ENCODE results near the gene ACAD10. TPM values are rescaled to one million over a fixed set of nuclear protein-coding genes. Genes with fewer than 3 reads are reported as not detected.
A peak's percentile ranks its signal among the peaks of the same experiment; 100 is the strongest.

ACAD10 gene
- total RNA-seq, 1 experiment from 2014 or later, result 36.9 TPM

DNA sequence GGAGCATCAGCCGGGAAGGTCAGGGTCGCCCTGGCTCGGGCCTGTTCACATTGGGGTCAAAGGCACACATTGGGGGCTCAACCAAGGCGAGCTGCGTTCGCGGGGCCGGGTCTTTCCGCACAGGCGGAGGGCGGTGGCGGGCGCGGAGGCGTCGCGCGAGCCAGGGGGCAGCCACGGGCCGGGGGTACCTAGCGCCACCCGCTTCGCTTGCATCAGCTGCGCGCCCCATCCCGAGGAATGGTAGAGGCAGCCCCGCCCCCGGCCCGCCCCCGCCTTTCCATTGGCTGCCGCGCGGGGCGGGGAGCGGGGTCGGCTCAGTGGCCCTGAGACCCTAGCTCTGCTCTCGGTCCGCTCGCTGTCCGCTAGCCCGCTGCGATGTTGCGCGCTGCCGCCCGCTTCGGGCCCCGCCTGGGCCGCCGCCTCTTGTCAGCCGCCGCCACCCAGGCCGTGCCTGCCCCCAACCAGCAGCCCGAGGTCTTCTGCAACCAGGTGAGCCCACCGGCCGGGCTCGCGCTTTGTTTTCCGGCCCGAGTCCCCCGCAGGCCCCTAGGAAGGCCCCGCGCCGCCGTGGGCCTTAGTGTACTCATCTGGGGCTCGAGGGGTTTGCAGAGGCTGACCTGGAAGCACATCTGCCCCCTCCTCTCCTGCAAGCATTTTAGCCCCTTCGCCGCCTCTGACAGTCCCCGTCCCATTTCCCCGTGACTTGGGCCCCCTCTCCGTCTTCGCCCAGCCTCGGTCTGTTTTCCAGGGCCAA, 80.9 kb downstream of the ACAD10 start, which contains the start of gene ALDH2:
Gene ALDH2 (plus strand): TSS at position 326 of the 754 bp plus-strand sequence. CDS start 50 bp downstream, at position 376.
- no peaks in the 10 kb centered on the region for H3K9me3 ChIP-seq (ENCODE audit: low read length)
- peak within 1 kb of the TSS; percentile 100 for H3K4me2 ChIP-seq (ENCODE audit: low read depth, low read length, poor library complexity, severe bottlenecking)
- H2AFZ ChIP-seq (ENCODE audit: low read length), result peak within 1 kb of the TSS; percentile 79
- H3K9ac ChIP-seq (ENCODE audit: low read length), result peak within 1 kb of the TSS; percentile 82
- H3K36me3 ChIP-seq (ENCODE audit: insufficient read depth, low read length), result no peaks in the 10 kb centered on the region
- peak within 1 kb of the TSS; percentile 94 for H3K27ac ChIP-seq (ENCODE audit: low read length)
- peak; percentile 94 for DNase-seq
- peak within 1 kb of the TSS; percentile 98 for H3K4me3 ChIP-seq (ENCODE audit: low read length)
- peaks cover 76% of the 10 kb centered on the region for H3K4me1 ChIP-seq (ENCODE audit: low read length)
- no peaks in the 10 kb centered on the region for H3K27me3 ChIP-seq (ENCODE audit: low read length)
- H4K20me1 ChIP-seq (ENCODE audit: insufficient read depth, low read depth, low read length), result no peaks in the 10 kb centered on the region
- H3K9me2 ChIP-seq (replicated peaks; ENCODE audit: insufficient read depth, low read length), result no peaks in the 10 kb centered on the region
- peaks cover 44% of the 10 kb centered on the region for H3K79me2 ChIP-seq (ENCODE audit: low read length)

- H3K4me2 ChIP-seq (ENCODE audit: low read depth, low read length, poor library complexity, severe bottlenecking), result peak overlapping the region; percentile 100
- H3K27ac ChIP-seq (ENCODE audit: low read length), result peak overlapping the region; percentile 94
- peak overlapping the region; percentile 98 for H3K4me3 ChIP-seq (ENCODE audit: low read length)
- no peaks in the 10 kb centered on the region for H3K36me3 ChIP-seq (ENCODE audit: insufficient read depth, low read length)
- H3K27me3 ChIP-seq (ENCODE audit: low read length), result no peaks in the 10 kb centered on the region
- DNase-seq, result peak; percentile 65
- no peaks in the 10 kb centered on the region for H3K9me2 ChIP-seq (replicated peaks; ENCODE audit: insufficient read depth, low read length)
- no peaks in the 10 kb centered on the region for H3K9me3 ChIP-seq (ENCODE audit: low read length)
- H4K20me1 ChIP-seq (ENCODE audit: insufficient read depth, low read depth, low read length), result no peaks in the 10 kb centered on the region
- H3K9ac ChIP-seq (ENCODE audit: low read length), result peak overlapping the region; percentile 82
- peaks cover 68% of the 10 kb centered on the region for H3K4me1 ChIP-seq (ENCODE audit: low read length)
- no peak overlapping the region for H2AFZ ChIP-seq (ENCODE audit: low read length)
- H3K79me2 ChIP-seq (ENCODE audit: low read length), result peaks cover 46% of the 10 kb centered on the region
Measured at GRCh38 chr12:111767362-111768158, 81.7 kb downstream of the ACAD10 start.

DNA sequence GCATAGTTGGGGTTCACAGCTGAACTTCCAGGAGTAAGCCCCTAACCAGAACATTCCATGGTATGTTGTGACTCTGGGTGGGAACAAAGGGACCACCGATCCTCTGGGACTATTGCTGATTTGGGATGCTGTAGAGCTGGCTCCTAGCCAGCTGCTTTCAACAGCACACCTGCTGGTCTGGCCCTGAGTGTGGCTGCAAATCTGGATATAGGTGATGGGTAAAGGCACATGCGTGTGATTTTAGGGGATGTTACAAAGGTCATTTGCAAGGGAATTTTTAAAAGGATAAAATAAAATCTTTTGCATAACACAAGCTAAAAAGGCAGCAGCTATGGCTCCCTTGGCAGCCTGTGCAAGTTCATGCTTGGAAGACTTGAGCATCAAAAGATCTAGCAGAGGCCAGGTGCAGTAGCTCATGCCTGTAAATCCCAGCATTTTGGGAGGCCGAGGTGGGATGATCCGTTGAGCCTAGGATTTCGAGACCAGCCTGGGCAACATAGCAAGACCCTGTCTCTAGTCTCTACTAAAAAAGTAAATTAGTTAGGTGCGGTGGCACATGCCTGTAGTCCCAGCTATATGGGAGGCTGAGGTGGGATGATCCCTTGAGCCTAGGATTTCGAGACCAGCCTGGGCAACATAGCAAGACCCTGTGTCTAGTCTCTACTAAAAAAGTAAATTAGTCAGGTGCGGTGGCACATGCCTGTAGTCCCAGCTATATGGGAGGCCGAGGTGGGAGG, 82.5 kb downstream of the ACAD10 start:
- Histone ChIP-seq H3K4me1 (ENCODE audit: low read length) (peaks cover 64% of the 10 kb centered on the region), H3K27ac (ENCODE audit: low read length) (peak overlapping the region; percentile 94), H3K79me2 (ENCODE audit: low read length) (peaks cover 50% of the 10 kb centered on the region), H3K9me3 (ENCODE audit: low read length) (no peaks in the 10 kb centered on the region), H3K36me3 (ENCODE audit: insufficient read depth, low read length) (no peaks in the 10 kb centered on the region), H3K9ac (ENCODE audit: low read length) (peak overlapping the region; percentile 82), H3K9me2 (replicated peaks; ENCODE audit: insufficient read depth, low read length) (no peaks in the 10 kb centered on the region), H3K4me2 (ENCODE audit: low read depth, low read length, poor library complexity, severe bottlenecking) (peak overlapping the region; percentile 100), H3K4me3 (ENCODE audit: low read length) (peak overlapping the region; percentile 98), H3K27me3 (ENCODE audit: low read length) (no peaks in the 10 kb centered on the region), H2AFZ (ENCODE audit: low read length) (no peak overlapping the region), H4K20me1 (ENCODE audit: insufficient read depth, low read depth, low read length) (no peaks in the 10 kb centered on the region)
- DNase-seq, result peak; percentile 77

DNA sequence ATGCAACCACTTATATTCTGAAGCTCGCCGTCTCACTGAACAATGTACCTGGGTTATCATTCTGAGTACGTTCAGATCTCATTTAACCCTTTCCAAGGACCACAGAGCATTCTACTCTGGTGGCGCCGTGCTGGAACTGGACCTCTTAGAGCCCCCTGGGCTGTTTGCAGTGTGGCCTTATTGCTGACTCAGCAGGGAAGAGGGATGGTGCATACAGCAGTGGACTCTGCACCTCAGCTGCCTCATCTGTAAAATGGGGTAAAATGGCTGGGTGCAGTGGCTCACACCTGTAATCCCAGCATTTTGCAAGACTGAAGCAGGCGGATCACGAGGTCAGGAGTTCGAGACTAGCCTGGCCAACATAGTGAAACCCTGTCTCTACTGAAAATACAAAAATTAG, 83.7 kb downstream of the ACAD10 start:
- peaks cover 58% of the 10 kb centered on the region for H3K79me2 ChIP-seq (ENCODE audit: low read length)
- no peaks in the 10 kb centered on the region for H3K36me3 ChIP-seq (ENCODE audit: insufficient read depth, low read length)
- no peak overlapping the region for H3K4me2 ChIP-seq (ENCODE audit: low read depth, low read length, poor library complexity, severe bottlenecking)
- H3K27ac ChIP-seq (ENCODE audit: low read length), result peak overlapping the region; percentile 94; the same call in 1 of the 2 replicates
- no peaks in the 10 kb centered on the region for H3K9me3 ChIP-seq (ENCODE audit: low read length)
- H3K9ac ChIP-seq (ENCODE audit: low read length), result no peak overlapping the region
- H2AFZ ChIP-seq (ENCODE audit: low read length), result no peak overlapping the region
- DNase-seq, result no peak
- no peaks in the 10 kb centered on the region for H3K27me3 ChIP-seq (ENCODE audit: low read length)
- H3K9me2 ChIP-seq (replicated peaks; ENCODE audit: insufficient read depth, low read length), result no peaks in the 10 kb centered on the region
- H3K4me3 ChIP-seq (ENCODE audit: low read length), result no peak overlapping the region
- peaks cover 64% of the 10 kb centered on the region for H3K4me1 ChIP-seq (ENCODE audit: low read length)
- no peaks in the 10 kb centered on the region for H4K20me1 ChIP-seq (ENCODE audit: insufficient read depth, low read depth, low read length)

GRCh38 chr12:111773801-111774551, 88.1 kb downstream of the ACAD10 start:
- Histone ChIP-seq H3K9ac (ENCODE audit: low read length) (peak overlapping the region; percentile 71), H2AFZ (ENCODE audit: low read length) (peak overlapping the region; percentile 40; the same call in 1 of the 2 replicates), H3K36me3 (ENCODE audit: insufficient read depth, low read length) (no peaks in the 10 kb centered on the region), H3K4me1 (ENCODE audit: low read length) (peaks cover 44% of the 10 kb centered on the region), H3K9me3 (ENCODE audit: low read length) (no peaks in the 10 kb centered on the region), H3K9me2 (replicated peaks; ENCODE audit: insufficient read depth, low read length) (no peaks in the 10 kb centered on the region), H4K20me1 (ENCODE audit: insufficient read depth, low read depth, low read length) (no peaks in the 10 kb centered on the region), H3K27me3 (ENCODE audit: low read length) (no peaks in the 10 kb centered on the region), H3K79me2 (ENCODE audit: low read length) (peaks cover 68% of the 10 kb centered on the region), H3K4me3 (ENCODE audit: low read length) (peak overlapping the region; percentile 55; the same call in 1 of the 2 replicates), H3K4me2 (ENCODE audit: low read depth, low read length, poor library complexity, severe bottlenecking) (peak overlapping the region; percentile 87), H3K27ac (ENCODE audit: low read length) (peak overlapping the region; percentile 89)
- DNase-seq, result no peak

- H3K79me2 ChIP-seq (ENCODE audit: low read length), result peaks cover 57% of the 10 kb centered on the region
Measured at GRCh38 chr12:111775205-111776193, 89.6 kb downstream of the ACAD10 start.

More at GRCh38 chr12:111775205-111776193, 89.6 kb downstream of the ACAD10 start:
- peak overlapping the region; percentile 87 for H3K4me2 ChIP-seq (ENCODE audit: low read depth, low read length, poor library complexity, severe bottlenecking)
- H4K20me1 ChIP-seq (ENCODE audit: insufficient read depth, low read depth, low read length), result no peaks in the 10 kb centered on the region
- H3K27me3 ChIP-seq (ENCODE audit: low read length), result no peaks in the 10 kb centered on the region
- no peaks in the 10 kb centered on the region for H3K36me3 ChIP-seq (ENCODE audit: insufficient read depth, low read length)
- H3K4me1 ChIP-seq (ENCODE audit: low read length), result peaks cover 38% of the 10 kb centered on the region
- H3K9me3 ChIP-seq (ENCODE audit: low read length), result no peaks in the 10 kb centered on the region
- peak overlapping the region; percentile 89 for H3K27ac ChIP-seq (ENCODE audit: low read length)
- H3K4me3 ChIP-seq (ENCODE audit: low read length), result peak overlapping the region; percentile 55
- 0 out of 2 replicates have a peak overlapping the region, but pooled peaks have one; percentile 51 for H2AFZ ChIP-seq (ENCODE audit: low read length)
- peak overlapping the region; percentile 71 for H3K9ac ChIP-seq (ENCODE audit: low read length)
- DNase-seq, result peak; percentile 95
- no peaks in the 10 kb centered on the region for H3K9me2 ChIP-seq (replicated peaks; ENCODE audit: insufficient read depth, low read length)
